Stimulated activated CD8-positive, alpha-beta memory T cell treated with anti-CD3 and anti-CD28 coated beads, Interleukin-12 subunit alpha, Interleukin-12 subunit beta, amount 100 ng/mL, for 4 hours (primary cell): ENCODE measurements around the gene MGRN1.

Experiments used
- DNase-seq: peaks from one replicate; pipeline ENCODE4 v3.0.0-alpha.2; 2020; ENCODE audit warnings: low read depth

MGRN1 gene

GRCh38 chr16:4604401-4604800 is 20.2 kb upstream of the MGRN1 start:
- DNase-seq, result no peak

GRCh38 chr16:4606354-4606753 is 18.3 kb upstream of the MGRN1 start:
- no peak for DNase-seq

GRCh38 chr16:4607841-4608703 is 16.6 kb upstream of the MGRN1 start:
- no peak for DNase-seq

GRCh38 chr16:4608704-4608980 is 16.0 kb upstream of the MGRN1 start:
- DNase-seq, result no peak

- DNase-seq, result no peak
Observed at GRCh38 chr16:4609200-4610010, 15.2 kb upstream of the MGRN1 start.

- DNase-seq, result no peak
Observed at GRCh38 chr16:4610011-4611005, 14.3 kb upstream of the MGRN1 start.

GRCh38 chr16:4611337-4612021 is 13.1 kb upstream of the MGRN1 start:
- no peak for DNase-seq

GRCh38 chr16:4612474-4612931 is 12.1 kb upstream of the MGRN1 start:
- no peak for DNase-seq

GRCh38 chr16:4612977-4613635 is 11.5 kb upstream of the MGRN1 start:
- DNase-seq, result no peak

- DNase-seq, result peak; percentile 8
Observed at GRCh38 chr16:4613636-4614570, 10.7 kb upstream of the MGRN1 start.

GRCh38 chr16:4614571-4615383 is 9.8 kb upstream of the MGRN1 start, which contains the start of gene UBALD1:
Gene UBALD1, minus strand, starts transcription at chr16:4614888. Its CDS starts 91 bp downstream, at chr16:4614797.
- DNase-seq, result peak; percentile 68

GRCh38 chr16:4615384-4616046 is 9.1 kb upstream of the MGRN1 start:
- DNase-seq, result no peak

GRCh38 chr16:4616047-4616811 is 8.4 kb upstream of the MGRN1 start:
- peak; percentile 97 for DNase-seq

- no peak for DNase-seq
Observed at GRCh38 chr16:4617880-4618279, 6.7 kb upstream of the MGRN1 start.

- DNase-seq, result no peak
Observed at GRCh38 chr16:4618645-4619418, 5.8 kb upstream of the MGRN1 start.

GRCh38 chr16:4623593-4623992 is 1.0 kb upstream of the MGRN1 start:
- no peak for DNase-seq
